GM18867 (cell line): Measurements from ENCODE around the gene TAF7L.

Source experiments
- ATAC-seq: cut with Tn5 transposase; IDR thresholded peaks from one replicate; pipeline ENCODE4 v1.9.1; 2021; ENCODE audit warnings: mild to moderate bottlenecking, moderate library complexity; ENCODE audit not compliant: unreplicated experiment

The TAF7L gene

GRCh38 chrX:101229170-101229569 lies 62.0 kb downstream of the TAF7L start:
- no peak for ATAC-seq

GRCh38 chrX:101223226-101223625 lies 67.9 kb downstream of the TAF7L start:
- ATAC-seq: no peak

- ATAC-seq: no peak
Measured at GRCh38 chrX:101220662-101221260, 70.4 kb downstream of the TAF7L start.

- ATAC-seq: no peak
Measured at GRCh38 chrX:101219864-101220346, 71.2 kb downstream of the TAF7L start.

- ATAC-seq: no peak
Measured at GRCh38 chrX:101219116-101219863, 71.8 kb downstream of the TAF7L start, which contains the start of gene DRP2. DRP2 (plus strand) TSS chrX:101219786; CDS start chrX:101231648, 11,862 bp downstream.
